HG03280 (cell line): ENCODE results near the gene TTC36.
"Not testable (repeated sequence)": the region's sequence is repeated elsewhere in the genome, so short reads cannot be mapped to it uniquely, and the experiment has no call there.

Experiments used
- ATAC-seq: cut with Tn5 transposase; IDR thresholded peaks from one replicate; pipeline ENCODE4 v1.9.1; 2021; ENCODE audit warnings: mild to moderate bottlenecking, moderate library complexity; ENCODE audit not compliant: unreplicated experiment

TTC36 gene

GRCh38 chr11:118527109-118527508 lies at the start of gene TTC36:
TTC36 (plus strand) TSS chr11:118527474; CDS start chr11:118527495, 21 bp downstream.
- ATAC-seq = no peak

DNA sequence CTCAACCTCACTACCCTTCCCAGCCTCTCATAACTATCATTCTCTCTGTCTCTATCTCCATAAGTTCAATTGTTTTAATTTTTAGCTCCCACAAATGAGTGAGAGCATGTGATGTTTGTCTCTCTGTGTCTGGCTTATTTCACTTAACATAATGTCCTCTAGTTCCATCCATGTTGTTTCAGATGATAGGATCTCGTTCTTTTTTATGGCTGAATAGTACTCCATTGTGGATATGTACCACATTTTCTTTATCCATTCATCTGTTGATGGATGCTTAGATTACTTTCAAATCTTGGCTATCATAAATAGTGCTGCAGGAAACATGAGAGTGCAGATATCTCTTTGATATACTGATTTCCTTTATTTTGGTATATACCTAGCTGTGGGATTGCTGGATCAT lies 46.0 kb upstream of the TTC36 start:
- not testable (repeated sequence) for ATAC-seq

- ATAC-seq = no peak
Observed at GRCh38 chr11:118484405-118484804, 42.9 kb upstream of the TTC36 start.

DNA sequence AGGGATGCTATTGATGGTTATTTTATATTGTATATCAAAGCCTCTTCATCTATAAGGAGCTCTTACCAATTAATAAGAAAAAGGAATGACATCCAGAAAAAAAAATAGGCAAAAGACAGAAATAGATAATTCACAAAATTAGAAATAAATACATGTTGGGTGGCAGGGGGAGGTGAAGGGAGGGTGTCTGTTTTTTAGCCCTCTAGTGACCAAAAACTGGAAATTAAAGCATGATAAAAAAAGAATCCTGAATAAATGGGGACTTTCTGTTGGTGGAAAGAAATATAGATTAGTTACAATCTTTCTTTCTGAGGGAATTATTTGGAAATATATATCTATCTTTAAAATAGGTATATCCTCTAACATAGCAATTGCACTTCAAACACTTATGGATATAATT lies 42.0 kb upstream of the TTC36 start:
- no peak for ATAC-seq

DNA sequence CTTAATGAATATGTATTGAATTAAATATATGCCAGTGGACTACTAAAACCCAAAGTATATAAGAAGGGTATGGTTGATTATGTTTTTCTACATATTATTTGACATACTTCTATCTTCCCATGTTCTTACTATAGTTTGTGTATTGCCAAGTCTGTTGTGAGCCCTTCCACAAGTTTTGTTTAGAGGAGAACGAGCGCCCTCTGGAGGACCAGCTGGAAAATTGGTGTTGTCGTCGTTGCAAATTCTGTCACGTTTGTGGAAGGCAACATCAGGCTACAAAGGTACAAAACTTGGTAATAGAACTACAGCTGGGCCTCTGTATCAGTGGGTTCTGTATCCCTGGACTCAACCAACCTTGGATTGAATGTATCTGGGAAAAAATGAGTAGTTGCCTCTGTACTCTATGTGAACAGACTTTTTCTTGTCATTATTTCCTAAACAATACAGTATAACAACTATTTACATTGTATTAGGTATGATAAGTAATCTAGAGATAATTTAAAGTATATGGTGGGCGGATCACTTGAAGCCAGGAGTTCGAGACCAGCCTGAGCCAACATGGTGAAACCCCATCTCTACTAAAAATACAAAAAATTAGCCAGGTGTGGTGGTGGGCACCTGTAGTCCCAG lies 38.7 kb upstream of the TTC36 start:
- ATAC-seq = no peak

DNA sequence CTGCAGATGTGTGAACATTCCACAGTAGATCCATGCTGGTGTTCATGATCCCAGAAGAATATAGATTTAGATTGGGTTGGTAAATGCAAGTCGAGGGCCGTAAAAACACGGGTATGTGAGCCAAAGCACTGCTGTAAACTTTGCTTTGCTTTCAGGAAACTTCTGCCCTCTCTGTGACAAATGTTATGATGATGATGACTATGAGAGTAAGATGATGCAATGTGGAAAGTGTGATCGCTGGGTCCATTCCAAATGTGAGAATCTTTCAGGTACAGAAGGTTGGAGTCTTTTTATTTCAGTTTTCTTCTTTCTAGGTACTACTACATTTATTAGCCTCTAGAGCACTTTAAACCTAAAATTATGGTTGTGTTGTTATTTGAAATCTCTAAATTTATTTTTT lies 36.2 kb upstream of the TTC36 start:
- ATAC-seq = no peak

DNA sequence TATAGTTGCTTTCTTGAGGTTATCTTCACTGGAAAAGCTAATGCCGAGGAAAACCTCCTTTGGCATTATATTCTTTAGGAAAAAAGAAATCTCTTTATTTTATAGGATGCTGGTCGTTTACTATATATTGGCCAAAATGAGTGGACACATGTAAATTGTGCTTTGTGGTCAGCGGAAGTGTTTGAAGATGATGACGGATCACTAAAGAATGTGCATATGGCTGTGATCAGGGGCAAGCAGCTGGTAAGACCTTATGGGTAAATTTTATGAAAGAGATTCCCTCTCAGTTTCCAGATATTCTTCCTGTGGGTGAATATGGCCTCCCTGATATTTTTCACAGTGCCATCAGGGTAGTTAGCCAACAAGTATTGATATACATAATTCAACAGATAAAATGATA lies 29.4 kb upstream of the TTC36 start:
- no peak for ATAC-seq

- ATAC-seq = no peak
Observed at GRCh38 chr11:118503216-118503615, 24.1 kb upstream of the TTC36 start.

DNA sequence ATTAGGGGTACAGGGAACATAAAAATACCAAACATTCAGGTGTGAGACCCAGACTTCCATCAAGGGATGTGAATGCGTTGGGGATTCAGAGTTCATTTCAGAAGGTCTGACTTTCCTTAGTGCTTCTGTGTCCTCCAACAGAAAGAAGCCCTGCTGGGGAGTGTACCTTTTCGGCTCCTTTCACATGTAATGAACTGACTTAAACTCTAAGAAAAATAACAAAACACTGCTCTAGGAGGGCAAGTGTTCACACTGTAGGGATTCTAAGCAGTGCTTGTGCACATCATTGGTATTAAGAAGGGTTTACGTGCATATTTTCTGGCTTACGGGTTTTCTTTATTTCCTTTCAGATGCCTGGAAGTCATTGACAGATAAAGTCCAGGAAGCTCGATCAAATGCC lies 15.7 kb upstream of the TTC36 start:
- ATAC-seq = no peak

DNA sequence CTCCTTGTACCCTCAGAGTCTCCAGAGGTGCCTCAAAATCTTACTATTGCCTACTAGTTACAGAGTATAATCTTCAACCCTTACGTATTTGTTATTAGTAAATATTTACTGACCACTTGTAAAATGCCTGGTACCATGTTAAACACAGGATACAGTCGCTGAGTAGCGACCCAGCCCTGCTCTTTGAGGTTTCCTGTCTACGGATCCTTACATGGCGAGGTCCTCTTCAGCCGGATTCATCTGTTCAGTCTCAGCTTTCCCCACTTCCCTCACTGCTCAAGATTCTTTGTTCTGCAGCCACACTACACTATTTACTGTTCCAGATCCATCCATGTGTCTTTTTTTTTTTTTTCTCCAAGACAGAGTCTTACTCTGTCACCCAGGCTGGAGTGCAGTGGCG lies 13.2 kb upstream of the TTC36 start:
- no peak for ATAC-seq

DNA sequence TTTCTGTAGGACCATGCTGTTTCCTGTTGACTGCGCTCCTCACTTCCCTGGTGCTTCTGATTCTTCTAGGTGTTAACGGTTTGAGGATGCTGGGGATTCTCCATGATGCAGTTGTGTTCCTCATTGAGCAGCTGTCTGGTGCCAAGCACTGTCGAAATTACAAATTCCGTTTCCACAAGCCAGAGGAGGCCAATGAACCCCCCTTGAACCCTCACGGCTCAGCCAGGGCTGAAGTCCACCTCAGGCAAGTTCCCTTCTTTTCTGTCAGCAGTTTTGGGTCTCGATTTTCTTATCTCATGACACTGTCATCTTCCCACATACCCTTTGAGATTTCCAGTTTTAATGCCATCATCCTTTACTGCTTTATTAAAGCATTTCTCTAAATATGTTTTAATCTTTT lies 7.7 kb upstream of the TTC36 start:
- no peak for ATAC-seq

GRCh38 chr11:118521892-118522311 lies 5.4 kb upstream of the TTC36 start:
- ATAC-seq = no peak

GRCh38 chr11:118522571-118523072 lies 4.7 kb upstream of the TTC36 start:
- ATAC-seq = no peak

DNA sequence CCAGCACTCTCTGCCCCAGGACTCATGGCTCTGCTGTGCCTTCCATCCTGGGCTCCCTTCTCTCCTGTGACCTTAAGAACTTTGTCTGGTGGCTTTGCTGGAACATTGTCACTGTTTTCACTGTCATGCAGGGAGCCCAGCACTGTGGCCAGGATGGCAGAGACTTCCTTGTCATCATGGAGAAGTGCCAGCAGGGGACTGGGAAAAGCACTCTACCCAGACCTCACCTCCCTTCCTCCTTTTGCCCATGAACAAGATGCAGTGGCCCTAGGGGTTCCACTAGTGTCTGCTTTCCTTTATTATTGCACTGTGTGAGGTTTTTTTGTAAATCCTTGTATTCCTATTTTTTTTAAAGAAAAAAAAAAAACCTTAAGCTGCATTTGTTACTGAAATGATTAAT lies 2.9 kb upstream of the TTC36 start:
- no peak for ATAC-seq

DNA sequence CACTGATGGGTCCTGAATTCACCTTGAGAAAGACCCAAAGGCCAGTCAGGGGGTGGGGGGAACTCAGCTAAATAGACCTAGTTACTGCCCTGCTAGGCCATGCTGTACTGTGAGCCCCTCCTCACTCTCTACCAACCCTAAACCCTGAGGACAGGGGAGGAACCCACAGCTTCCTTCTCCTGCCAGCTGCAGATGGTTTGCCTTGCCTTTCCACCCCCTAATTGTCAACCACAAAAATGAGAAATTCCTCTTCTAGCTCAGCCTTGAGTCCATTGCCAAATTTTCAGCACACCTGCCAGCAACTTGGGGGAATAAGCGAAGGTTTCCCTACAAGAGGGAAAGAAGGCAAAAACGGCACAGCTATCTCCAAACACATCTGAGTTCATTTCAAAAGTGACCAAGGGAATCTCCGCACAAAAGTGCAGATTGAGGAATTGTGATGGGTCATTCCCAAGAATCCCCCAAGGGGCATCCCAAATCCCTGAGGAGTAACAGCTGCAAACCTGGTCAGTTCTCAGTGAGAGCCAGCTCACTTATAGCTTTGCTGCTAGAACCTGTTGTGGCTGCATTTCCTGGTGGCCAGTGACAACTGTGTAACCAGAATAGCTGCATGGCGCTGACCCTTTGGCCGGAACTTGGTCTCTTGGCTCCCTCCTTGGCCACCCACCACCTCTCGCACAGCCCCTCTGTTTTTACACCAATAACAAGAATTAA lies 2.4 kb upstream of the TTC36 start:
- no peak for ATAC-seq

DNA sequence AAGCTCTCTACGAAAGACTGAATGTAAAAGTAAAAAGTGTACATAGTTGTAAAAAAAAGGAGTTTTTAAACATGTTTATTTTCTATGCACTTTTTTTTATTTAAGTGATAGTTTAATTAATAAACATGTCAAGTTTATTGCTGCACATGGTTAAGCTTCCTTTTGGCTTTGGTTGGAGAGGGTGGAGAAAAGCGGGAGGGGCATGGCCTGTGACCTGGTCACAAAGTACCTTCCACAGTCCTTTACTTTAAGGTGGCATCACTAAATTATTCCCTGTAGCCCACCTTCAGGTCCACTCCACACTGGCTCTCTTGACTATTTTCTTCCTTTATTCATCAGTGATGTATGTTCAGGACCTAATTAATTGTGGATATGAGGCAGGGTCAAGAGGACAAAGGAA lies 586 bp upstream of the TTC36 start:
- no peak for ATAC-seq

DNA sequence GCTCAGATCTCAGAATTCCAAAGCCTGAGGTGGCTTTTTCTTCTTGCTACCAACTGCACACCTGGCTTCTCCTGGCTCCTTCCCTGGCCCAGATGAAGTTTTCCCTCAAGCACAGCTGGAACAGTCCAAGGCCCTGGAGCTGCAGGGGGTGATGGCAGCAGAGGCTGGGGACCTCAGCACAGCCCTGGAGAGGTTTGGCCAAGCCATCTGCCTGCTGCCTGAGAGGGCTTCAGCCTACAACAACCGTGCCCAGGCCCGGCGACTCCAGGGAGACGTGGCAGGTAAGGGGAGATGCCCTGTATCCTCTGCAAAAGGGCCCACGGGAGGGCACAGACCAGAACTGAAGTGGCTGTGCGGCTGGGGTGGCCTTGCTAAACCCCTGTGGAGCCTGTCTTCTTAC lies 1.2 kb downstream of the TTC36 start:
- no peak for ATAC-seq

DNA sequence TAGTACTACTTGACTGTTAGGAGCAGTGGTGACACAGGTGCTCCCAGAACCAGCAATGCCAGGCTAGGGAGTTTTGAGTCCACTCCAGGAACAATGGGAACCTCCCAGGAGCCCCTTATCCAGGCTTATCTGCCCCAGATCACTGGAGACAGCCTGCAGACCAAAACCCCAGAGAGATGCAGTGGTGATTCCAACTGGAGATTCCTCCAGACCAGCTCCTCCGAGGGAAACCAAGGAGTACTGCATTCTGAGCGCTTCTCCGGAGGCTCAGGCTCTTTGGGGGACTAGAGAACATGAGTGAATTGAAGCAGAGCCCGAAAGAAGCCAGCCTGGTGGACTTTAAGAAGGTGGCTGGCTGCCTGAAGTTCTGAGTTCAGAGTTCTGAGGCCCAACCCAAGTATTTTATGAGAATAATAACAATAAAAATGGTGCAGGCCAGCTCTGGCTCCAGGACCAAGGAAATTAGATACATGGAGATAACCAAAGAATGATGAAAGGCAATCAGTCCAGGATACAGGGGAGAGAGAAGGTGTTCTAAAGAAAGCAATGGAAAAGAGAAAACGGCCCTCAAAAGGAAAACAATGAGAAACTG lies 2.4 kb downstream of the TTC36 start:
- no peak for ATAC-seq

DNA sequence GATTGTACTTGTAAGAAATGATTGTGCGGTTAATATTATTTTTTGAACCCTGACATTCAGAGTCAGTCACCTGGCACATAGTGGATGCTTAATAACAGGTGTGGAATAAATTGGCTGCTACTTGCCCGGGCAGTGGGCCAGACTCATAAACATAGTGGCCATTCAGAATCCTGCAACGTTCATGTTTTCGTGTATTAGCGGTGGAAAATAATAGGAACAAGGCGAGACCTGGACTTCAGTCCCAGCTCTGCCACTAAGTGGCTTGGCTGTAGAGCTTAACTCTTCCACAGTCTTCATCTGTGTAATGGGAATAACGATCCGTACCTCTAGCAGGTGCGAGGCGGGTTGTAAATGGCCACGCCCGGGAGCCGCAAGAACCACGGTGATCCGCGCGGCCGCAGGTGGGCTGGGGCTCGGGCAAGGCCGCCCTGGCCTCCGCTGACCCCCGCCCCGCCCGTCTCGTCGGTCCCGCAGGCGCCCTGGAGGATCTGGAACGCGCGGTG lies 3.0 kb downstream of the TTC36 start:
- ATAC-seq = no peak

GRCh38 chr11:118530683-118531596 lies 3.7 kb downstream of the TTC36 start, which contains the start of gene TMEM25:
TMEM25 (plus strand) TSS chr11:118531192; CDS start chr11:118531802, 610 bp downstream.
- ATAC-seq = peak; percentile 64

DNA sequence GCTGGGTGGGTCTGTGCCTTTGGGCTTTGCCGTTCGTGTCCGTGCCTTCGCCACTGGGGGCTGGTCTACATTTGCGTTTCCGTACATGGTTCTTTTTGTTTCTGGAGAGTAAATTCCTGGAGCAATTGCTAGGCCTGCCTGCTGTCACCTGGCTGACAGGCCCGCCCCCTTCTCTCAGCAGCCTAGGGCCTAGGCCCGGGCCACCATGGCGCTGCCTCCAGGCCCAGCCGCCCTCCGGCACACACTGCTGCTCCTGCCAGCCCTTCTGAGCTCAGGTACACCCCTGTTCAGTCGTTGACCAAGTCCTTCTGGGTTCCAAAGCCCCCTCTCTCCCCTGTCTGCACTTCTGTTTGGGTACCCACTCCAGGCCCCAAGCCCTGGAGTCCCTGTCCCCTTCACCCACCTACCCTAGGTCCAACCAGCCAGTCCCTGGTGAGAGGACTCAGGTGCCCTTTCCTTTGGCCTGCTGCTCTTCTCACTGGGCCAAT lies 4.4 kb downstream of the TTC36 start:
- no peak for ATAC-seq
